T-helper 17 cell (primary cell): ENCODE results near the gene NUDT10. TPM values are rescaled to one million over a fixed set of nuclear protein-coding genes. Genes with fewer than 3 reads are reported as not detected.
"Not testable (repeated sequence)": the region's sequence is repeated elsewhere in the genome, so short reads cannot be mapped to it uniquely, and the experiment has no call there.

Source experiments
- ATAC-seq: fragments of 150-1000 bp; cut with Tn5 transposase; 2 replicates; pipeline ENCODE4 v1.10.0; 2021; ENCODE audit warnings: mild to moderate bottlenecking, moderate library complexity
- DNase-seq, 3 donors: peaks; one replicate each; pipeline versions ENCODE4 v3.0.0 to v3.0.0-alpha.2; 2020 to 2021
- H3K9me3 ChIP-seq: one replicate; pipeline ENCODE4 v1.7.0; 2013; ENCODE audit warnings: low read length, mild to moderate bottlenecking; ENCODE audit not compliant: control insufficient read depth, poor library complexity, severe bottlenecking
- H3K27ac Mint-ChIP-seq: one replicate; pipeline ENCODE4 v1.8.0; 2022; ENCODE audit warnings: mild to moderate bottlenecking, moderate library complexity, mixed read lengths
- H3K27me3 Mint-ChIP-seq: one replicate; pipeline ENCODE4 v1.8.0; 2022; ENCODE audit warnings: mixed read lengths
- H3K36me3 Mint-ChIP-seq: one replicate; pipeline ENCODE4 v1.8.0; 2022; ENCODE audit warnings: low read depth, mixed read lengths
- H3K4me1 Mint-ChIP-seq: one replicate; pipeline ENCODE4 v1.8.0; 2022; ENCODE audit warnings: mild to moderate bottlenecking, mixed read lengths
- H3K4me3 Mint-ChIP-seq: one replicate; pipeline ENCODE4 v1.8.0; 2022; ENCODE audit warnings: mild to moderate bottlenecking, moderate library complexity, mixed read lengths
- total RNA-seq, 4 donors: library from RNA in 2 of 4; stranded (reverse) in 2 of 4; gene quantifications; one replicate each; pipeline ENCODE4 v1.2.3 and lab custom pipeline; 2022 to 2026

Gene NUDT10
- total RNA-seq (not detected), total RNA-seq (lab: John Stamatoyannopoulos, UW) (0 to 0.35 reads per million in 2 donors)

DNA sequence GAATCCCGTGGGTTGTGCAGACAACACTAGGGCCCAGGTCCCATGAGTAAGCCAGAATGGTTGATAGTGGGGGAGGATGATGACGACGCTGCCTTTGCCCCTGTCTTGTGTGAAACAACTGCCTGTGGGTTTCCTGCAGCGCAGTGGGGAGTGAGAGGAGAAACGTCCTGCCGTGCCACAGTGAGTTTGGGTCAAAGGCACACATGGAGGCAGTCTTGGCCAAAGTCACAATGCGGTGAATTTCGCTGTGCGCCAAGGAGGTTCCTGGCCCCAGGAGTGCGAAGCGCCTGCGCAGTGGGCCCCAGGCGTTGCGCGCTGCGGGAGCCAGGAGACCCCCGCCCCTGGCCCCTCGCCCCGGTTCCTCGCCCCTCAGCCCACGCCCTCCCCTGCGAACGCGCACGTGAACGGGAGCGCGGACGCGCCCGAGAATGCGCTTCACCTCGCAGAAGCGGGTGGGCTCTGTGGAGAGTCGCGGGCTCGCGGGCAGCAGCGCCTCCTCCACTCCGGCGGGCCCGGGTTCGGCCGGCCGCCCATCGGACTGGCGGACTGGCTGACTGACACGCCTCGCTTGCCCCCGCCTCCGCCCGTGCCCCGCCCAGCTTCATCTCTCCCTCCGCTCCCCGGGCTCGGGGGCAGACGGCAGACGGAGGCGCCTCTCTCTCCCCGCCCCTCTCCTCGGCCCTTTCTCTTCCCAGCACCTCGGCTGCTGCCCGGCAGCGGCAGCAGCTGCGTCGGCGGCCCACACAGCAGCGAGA lies at the start of gene NUDT10:
Gene NUDT10 (plus strand): TSS at position 635 of the 755 bp plus-strand sequence. CDS start 144 bp downstream, outside the sequence.
- H3K9me3 ChIP-seq, result no peaks in the 10 kb centered on the region
- H3K27ac Mint-ChIP-seq, result peak within 1 kb of the TSS; percentile 65
- DNase-seq (peak in 1 of 3 donors; percentile 6), ATAC-seq (peak; percentile 63)
- no peaks in the 10 kb centered on the region for H3K27me3 Mint-ChIP-seq
- peaks cover 5% of the 10 kb centered on the region for H3K4me1 Mint-ChIP-seq
- H3K36me3 Mint-ChIP-seq, result peaks cover under 1% of the 10 kb centered on the region
- peak within 1 kb of the TSS; percentile 90 for H3K4me3 Mint-ChIP-seq

DNA sequence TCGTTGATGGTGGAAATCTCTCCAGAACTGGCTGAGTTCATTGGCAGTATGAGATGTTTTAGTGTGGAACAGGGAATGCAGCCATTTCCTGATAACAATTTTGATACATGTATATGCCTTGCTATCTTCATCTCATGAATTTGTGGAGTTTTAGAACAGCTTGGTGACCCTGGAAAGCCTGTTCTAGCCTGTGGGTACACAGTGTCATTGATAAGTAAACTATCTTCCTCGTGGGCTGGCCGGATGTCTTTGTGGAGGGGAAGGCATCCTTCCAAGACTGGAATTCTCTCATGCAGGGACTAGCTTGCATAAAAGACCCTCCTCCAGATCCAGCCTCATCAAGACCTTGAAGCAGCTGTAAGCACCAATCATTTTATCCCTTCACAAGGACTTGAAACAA lies 40.2 kb upstream of the NUDT10 start:
- H3K9me3 ChIP-seq, result no peaks in the 10 kb centered on the region
- Mint-ChIP-seq H3K36me3 (peaks cover 4% of the 10 kb centered on the region), H3K27me3 (no peaks in the 10 kb centered on the region), H3K27ac (no peak overlapping the region), H3K4me1 (no peaks in the 10 kb centered on the region), H3K4me3 (no peak overlapping the region)
- ATAC-seq (no peak), DNase-seq (no peak)

DNA sequence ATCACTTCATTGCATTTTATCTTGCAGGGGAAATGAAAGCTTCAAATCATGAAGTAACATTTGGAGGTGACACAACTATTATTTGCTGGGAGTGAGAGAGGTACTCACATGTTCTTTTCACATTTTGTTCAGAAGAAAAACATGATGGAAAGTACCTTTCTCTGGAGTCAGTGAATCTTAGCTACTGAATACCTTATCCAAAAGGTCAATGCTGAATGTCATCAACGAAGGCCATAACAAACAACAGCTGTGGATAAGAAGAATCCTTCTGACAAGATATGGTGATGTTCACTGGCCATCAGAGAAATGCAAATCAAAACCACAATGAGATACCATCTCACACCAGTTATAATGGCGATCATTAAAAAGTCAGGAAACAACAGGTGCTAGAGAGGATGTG lies 36.5 kb upstream of the NUDT10 start:
- Mint-ChIP-seq H3K4me3 (no peak overlapping the region), H3K4me1 (no peaks in the 10 kb centered on the region), H3K36me3 (peaks cover 4% of the 10 kb centered on the region), H3K27me3 (no peaks in the 10 kb centered on the region), H3K27ac (no peak overlapping the region)
- H3K9me3 ChIP-seq, result no peaks in the 10 kb centered on the region
- ATAC-seq (no peak), DNase-seq (no peak)

DNA sequence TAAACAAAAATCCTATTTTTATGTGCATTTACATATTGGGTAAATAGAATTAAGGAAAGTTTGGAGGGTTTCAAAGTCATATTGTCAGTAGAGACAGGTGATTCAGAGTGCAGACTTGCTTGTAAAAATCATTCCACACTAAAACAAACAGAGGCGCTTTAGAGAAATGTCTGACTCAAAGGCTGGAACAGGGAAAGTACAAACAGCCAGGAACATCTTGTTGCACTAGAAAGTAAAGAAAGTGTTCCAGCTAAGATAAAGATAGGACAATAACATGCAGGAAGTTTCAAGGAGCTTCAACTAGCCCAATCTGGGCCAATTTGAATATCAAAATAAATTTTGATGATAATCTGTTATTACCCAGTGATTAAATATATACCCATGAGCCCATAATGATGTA lies 16.4 kb upstream of the NUDT10 start:
- H3K9me3 ChIP-seq, result no peaks in the 10 kb centered on the region
- Mint-ChIP-seq H3K36me3 (peaks cover 2% of the 10 kb centered on the region), H3K4me1 (no peaks in the 10 kb centered on the region), H3K4me3 (no peak overlapping the region), H3K27ac (no peak overlapping the region), H3K27me3 (no peaks in the 10 kb centered on the region)
- ATAC-seq (no peak), DNase-seq (no peak)

DNA sequence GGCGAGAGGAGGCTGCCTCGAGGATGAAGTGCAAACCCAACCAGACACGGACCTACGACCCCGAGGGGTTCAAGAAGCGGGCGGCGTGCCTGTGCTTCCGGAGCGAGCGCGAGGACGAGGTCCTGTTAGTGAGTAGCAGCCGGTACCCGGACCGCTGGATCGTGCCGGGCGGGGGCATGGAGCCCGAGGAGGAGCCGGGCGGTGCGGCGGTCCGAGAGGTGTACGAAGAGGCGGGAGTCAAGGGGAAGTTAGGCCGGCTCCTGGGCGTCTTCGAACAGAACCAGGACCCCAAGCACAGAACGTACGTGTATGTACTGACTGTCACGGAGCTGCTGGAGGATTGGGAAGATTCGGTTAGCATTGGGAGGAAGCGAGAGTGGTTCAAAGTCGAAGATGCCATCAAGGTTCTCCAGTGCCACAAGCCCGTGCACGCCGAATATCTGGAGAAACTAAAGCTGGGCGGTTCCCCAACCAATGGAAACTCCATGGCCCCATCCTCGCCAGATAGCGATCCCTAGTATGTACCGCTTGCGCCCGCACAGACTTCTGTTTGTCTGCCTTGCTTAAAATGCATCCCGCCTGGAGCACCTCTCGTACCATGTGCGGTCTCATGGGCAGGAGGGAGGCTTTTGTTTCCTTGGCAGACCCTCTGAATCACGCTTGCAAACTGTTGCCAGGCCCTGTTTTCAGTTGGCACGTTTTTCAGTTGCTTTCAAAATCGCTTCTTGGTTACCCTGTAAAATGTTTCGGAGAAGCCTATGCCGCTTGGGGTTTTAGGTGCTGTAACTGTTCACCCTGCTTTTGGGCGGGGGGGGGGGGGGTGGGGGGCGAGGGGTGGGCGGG lies 542 bp downstream of the NUDT10 start:
- H3K4me1 Mint-ChIP-seq, H3K36me3 Mint-ChIP-seq, DNase-seq, H3K27ac Mint-ChIP-seq, H3K27me3 Mint-ChIP-seq, H3K9me3 ChIP-seq: not testable (repeated sequence)
- peak; percentile 20 for ATAC-seq
- peak overlapping the region; percentile 90 for H3K4me3 Mint-ChIP-seq

DNA sequence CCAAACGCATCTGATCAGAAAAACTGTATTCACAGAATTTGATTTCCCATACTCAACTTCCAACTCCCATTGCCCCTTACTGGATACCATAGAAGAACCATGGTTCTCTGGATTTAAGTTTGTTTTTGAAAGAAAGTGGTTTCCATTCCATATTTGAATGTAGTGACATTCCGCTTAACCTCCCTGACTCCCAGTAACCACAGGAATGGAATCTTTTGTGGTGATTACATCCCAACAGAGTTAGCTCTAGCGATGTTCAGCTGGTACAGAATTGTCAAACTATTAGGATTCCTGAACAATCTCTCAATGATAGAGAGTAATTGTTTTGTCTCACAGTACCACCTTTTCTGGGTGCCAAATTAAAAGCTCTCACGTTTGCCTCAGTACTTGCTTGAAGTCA lies 1.7 kb downstream of the NUDT10 start:
- Mint-ChIP-seq H3K4me3 (no peak overlapping the region), H3K27me3 (no peaks in the 10 kb centered on the region), H3K4me1 (peaks cover 5% of the 10 kb centered on the region), H3K27ac (no peak overlapping the region), H3K36me3 (no peaks in the 10 kb centered on the region)
- H3K9me3 ChIP-seq, result no peaks in the 10 kb centered on the region
- DNase-seq (no peak), ATAC-seq (no peak)

DNA sequence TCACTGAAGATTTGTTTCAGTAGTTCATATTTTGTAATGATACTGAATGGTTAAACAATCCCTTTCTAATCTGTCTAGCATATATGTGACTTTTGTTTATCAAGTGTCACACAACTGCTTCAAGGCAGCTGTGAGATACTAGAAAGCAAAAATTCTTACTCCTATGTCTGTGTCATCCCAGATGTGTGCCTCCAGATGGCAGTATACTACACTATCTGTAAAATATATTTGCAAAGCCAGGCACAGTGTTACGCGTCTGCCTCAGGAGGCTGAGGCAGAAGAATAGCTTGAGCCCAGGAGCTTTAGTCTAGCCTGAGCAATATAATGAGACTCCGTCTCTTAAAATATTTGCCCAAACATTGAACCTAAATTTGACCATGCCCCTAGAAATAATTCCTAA lies 4.0 kb downstream of the NUDT10 start:
- Mint-ChIP-seq H3K27me3 (no peaks in the 10 kb centered on the region), H3K4me3 (no peak overlapping the region), H3K27ac (no peak overlapping the region), H3K4me1 (peaks cover 5% of the 10 kb centered on the region), H3K36me3 (no peaks in the 10 kb centered on the region)
- H3K9me3 ChIP-seq, result no peaks in the 10 kb centered on the region
- DNase-seq (no peak), ATAC-seq (peak; percentile 81)

DNA sequence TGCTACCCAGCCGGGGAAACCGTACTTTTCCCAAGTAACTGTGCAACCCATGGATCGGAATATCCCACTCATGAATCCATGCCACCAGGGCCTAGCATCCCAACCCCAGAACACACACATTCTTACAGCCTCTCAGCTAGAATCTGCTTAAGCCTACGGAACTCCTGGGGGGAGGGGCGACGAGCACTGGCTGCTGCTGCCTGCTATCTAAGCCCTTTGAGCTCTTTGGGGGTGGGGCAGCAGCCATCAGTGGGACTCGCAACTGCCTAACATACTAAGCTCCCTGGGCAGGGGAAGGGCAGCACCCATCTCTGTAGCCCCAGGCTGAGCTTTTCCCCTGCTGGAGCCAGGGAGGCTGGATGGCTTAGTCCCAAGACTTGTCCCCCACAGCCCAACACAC lies 28.6 kb downstream of the NUDT10 start:
- H3K9me3 ChIP-seq, result no peaks in the 10 kb centered on the region
- no peak for DNase-seq
- no peak overlapping the region for H3K27ac Mint-ChIP-seq
- H3K36me3 Mint-ChIP-seq, result peaks cover 3% of the 10 kb centered on the region
- no peak overlapping the region for H3K4me3 Mint-ChIP-seq
- H3K4me1 Mint-ChIP-seq, result no peaks in the 10 kb centered on the region
- no peaks in the 10 kb centered on the region for H3K27me3 Mint-ChIP-seq
- no peak for ATAC-seq

DNA sequence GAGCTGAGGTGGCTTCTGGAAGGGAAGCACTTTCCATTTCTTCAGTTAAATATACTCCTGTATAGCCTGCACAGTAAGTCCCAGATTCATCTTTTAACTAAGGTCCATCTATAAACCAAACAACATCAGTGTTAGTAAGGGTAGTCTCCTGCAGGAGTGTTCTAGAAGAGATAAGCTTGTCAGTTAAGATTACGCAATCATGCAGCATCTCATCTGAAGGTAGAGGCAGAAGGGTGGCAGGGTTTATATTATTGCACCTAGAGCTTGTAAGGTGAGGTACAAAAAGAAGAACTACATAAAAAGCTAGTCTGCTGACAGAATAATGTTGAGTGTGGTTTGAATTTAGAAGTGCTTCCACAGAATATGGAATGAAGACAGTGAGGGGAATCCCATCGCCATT lies 44.0 kb downstream of the NUDT10 start:
- Mint-ChIP-seq H3K27ac (no peak overlapping the region), H3K4me1 (peaks cover 2% of the 10 kb centered on the region), H3K36me3 (no peaks in the 10 kb centered on the region), H3K4me3 (no peak overlapping the region), H3K27me3 (no peaks in the 10 kb centered on the region)
- ATAC-seq (no peak), DNase-seq (no peak)
- no peaks in the 10 kb centered on the region for H3K9me3 ChIP-seq

Other genes with a start within 250 kb of the NUDT10 start
- gene NUDT11, start 163.8 kb downstream of the NUDT10 start, total RNA-seq, result under 1 TPM; 0.44 to 0.57 TPM